SIG-M5 (cell line): ENCODE results near the gene LINC00237.

Source experiments
- DNase-seq: peaks from one replicate; lab custom pipeline; 2025; lab: John Stamatoyannopoulos, UW

The LINC00237 gene

DNA sequence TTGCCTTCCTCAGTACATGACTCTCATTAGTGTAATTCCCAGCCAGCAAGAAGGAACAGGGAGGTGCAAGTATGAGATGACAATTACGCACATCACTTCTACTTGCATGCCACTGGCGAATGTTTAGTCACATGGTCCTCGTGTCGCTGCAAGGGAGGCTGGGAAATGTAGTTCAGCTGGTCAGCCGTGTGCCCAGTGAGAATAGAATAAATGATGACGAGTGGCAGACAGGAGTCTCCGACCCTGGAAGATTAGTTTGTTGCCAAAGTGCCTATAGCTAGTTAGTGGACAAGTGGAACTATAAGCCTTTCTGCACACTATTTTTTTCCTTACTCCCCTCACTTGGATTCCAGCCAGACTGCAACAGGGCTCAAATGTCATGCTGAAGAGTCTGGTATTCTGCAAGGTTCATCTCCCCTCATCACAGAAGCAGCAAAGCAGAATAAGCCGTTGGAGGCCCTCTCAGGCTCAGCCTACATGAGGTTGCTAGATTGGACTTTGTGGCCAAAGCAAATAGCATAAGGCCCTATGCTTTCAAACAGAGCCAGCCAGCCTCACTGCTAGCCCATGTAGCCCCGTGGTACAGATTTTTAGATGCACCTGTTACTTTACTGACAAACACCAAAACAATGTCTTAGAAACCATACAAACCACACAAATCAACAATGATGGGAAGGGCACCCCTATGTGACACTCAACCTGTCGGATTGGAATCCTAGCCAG is 9.7 kb downstream of the LINC00237 start:
- DNase-seq = peak; percentile 36

- no peak for DNase-seq
Observed at GRCh38 chr20:21092806-21093205, 13.4 kb downstream of the LINC00237 start.

GRCh38 chr20:21090721-21091120 is 15.4 kb downstream of the LINC00237 start:
- no peak for DNase-seq

- DNase-seq = peak; percentile 81
Observed at GRCh38 chr20:21090111-21090618, 16.0 kb downstream of the LINC00237 start.

- no peak for DNase-seq
Observed at GRCh38 chr20:21089391-21089790, 16.8 kb downstream of the LINC00237 start.

DNA sequence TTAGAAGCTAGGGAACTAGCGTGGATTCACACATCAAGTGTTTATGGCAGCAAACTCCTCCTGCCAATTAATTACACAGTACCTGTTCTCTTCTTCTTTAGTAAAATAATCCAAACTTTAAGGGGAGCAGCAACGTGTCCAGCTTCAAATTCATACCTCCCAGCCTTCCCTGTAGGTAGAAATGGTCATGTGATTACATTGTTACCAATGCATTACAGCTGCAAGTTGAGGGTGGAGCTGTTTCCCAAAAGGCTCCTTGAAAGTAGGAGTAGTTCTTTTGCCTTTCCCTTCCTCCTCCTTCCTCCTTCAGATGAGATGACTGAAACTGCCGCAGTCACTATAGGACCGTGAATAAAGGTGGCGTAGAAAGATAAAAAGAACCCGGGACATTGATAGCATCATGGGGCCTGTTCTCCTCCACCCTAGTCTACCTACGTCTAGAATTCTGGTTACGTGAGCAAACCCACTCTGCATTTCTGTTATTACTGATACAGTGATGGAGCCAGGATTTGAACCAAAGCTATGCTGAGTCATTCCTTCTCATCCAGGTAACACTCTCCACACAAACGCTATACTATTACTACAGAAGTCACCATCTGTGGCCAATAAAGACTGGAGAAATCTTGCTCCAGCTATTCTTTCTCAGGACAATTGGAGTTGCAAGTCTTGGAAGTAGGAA is 18.2 kb downstream of the LINC00237 start:
- no peak for DNase-seq

DNA sequence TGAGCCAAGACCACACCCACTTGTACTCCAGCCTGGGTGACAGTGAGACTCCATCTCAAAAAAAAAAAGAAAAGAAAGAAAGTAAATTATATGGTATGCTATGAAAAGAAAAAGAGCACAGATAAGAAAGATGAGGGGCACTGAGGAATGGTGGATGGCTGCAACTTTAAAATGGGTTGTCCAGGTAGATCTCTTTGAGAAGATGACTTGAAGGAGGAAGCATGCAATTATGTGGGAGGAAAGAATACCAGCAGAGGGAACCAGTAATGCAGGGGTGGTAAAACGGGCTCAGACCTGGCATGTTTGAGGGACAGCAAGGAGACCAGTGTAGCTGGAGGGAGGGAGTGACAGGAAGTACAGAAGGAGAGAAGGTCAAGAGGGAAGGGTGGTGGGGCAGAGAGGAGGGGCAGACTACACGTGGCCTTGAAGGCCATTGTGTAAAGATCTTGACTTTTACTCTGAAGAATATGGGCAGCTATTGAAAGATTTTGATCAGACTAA is 22.3 kb downstream of the LINC00237 start:
- no peak for DNase-seq

- DNase-seq = no peak
Observed at GRCh38 chr20:21082584-21082983, 23.6 kb downstream of the LINC00237 start.

DNA sequence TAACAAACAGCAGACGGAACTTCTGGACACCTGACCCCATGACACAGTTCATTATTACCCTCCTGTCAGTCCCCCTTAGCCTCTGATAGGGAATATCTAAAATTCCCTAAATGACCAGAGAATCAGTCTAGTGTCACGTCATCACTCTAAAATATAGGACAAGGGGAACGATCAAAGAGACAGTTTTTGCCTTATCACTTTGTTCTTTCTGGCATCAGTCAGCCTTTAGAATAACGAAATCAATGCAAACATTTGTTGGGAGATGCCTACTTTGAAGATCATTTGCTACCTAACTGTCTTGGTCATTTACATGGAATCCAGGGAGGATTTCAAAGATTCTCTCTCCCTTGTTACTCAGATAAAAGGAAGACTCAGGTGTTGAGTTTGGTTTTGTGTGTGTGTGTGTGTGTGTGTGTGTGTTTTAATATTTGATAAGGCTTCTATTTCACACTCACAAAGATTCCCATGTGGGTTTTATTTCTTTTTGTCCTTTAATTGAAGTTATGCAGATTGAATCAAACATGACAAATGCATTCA is 28.3 kb downstream of the LINC00237 start:
- DNase-seq = no peak

GRCh38 chr20:21076073-21076472 is 30.1 kb downstream of the LINC00237 start:
- no peak for DNase-seq

DNA sequence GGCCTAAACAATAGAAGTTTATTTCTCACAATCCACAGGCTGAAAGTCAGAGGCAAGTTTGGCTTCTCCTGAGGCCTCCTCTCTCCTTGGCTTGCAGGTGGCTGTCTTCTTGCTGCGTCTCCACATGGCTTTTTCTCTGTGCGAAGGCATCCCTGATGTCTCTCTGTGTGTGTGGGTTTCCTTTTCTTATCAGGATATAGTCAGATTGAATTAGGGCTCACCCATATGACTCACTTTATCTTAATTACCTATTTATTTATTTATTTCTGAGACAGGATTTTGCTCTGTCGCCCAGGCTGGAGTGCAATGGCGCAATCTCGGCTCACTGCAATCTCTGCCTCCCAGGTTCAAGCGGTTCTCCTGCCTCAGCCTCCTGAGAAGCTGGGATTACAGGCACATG is 30.7 kb downstream of the LINC00237 start:
- DNase-seq = no peak

GRCh38 chr20:21074605-21075336 is 31.4 kb downstream of the LINC00237 start:
- no peak for DNase-seq

DNA sequence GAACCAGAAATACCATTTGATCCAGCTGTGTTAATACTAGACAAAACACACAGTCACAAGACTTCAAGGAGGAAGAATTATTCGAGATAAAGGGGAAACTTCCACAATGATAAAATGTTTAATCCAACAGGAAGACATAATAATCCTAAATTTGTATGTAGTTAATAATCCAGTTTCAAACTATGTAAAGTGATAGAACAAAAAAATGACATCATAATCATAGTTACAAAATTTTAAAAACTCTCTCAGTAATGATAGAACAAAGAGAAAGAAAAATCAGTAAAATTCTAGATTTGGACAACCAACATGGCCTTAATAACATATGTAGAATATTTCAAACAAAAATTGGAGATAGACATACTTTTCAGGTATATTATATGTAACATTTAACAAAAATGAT is 38.9 kb downstream of the LINC00237 start:
- no peak for DNase-seq

GRCh38 chr20:21064924-21065323 is 41.2 kb downstream of the LINC00237 start:
- DNase-seq = no peak

DNA sequence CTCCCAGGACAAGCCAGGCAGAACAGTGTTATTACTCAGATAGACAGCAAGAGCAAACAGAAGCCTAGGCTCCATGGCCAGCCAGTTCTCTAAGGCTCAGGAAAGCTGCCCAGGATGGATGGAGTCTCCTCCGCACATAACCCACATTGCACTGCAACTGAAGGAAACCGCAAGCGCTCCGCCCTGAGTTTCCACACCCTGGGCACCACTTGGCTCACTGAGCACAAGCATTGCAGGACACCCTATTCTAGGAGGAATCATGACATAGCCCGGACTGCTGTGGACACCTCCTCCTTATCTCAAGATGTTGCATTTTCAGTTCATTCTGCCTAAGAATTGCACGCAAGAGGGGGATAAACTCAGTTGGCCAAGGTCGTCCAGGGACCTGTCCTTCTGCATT is 42.9 kb downstream of the LINC00237 start:
- DNase-seq = no peak

GRCh38 chr20:21053002-21053762 is 53.0 kb downstream of the LINC00237 start:
- DNase-seq = no peak

DNA sequence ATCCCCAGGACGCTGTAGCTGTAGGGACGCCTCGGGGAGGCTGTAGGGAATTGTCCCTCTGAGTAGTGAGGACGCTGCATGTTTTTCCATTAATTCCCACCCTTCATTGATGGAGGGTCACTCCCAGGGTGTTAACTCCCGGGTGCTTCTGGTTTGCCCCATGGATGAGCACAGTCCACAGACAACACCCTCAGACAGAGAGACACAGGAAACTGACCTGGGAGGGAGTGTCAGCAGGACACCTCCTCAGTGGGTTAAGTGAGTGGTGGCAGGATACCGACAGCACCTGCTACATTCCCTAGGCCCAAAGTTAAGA is 53.5 kb downstream of the LINC00237 start:
- no peak for DNase-seq

- DNase-seq = no peak
Observed at GRCh38 chr20:21052241-21052640, 53.9 kb downstream of the LINC00237 start.

DNA sequence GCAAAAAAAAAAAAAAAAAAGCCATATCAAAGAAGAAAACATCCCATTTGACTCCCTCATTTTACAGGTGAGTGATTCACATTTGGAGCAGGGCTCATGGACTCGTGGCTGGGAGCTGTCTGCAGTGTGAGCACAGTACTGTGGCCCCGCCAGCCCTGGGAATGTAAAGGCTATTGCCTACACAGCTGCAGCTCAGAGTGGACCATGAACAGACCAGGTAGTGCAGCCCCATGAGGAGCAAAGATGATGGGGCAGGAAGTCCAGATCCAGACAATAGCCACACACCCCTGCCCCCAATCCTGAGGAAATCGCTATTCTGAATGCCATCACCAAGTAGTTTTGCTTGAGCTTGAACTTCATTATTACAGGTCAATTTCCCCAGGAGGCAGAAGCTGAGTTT is 55.4 kb downstream of the LINC00237 start:
- DNase-seq = no peak

- no peak for DNase-seq
Observed at GRCh38 chr20:21049305-21049828, 56.8 kb downstream of the LINC00237 start.

GRCh38 chr20:21048841-21049273 is 57.3 kb downstream of the LINC00237 start:
- DNase-seq = no peak
